Measurements from ENCODE around the gene NLGN1. TPM values are rescaled to one million over a fixed set of nuclear protein-coding genes. Genes with fewer than 3 reads are reported as not detected.
"Not testable (repeated sequence)": the region's sequence is repeated elsewhere in the genome, so short reads cannot be mapped to it uniquely, and the experiment has no call there.

Gene NLGN1
- total and polyA plus RNA-seq, 4 experiments from 2014 or later: not detected

DNA sequence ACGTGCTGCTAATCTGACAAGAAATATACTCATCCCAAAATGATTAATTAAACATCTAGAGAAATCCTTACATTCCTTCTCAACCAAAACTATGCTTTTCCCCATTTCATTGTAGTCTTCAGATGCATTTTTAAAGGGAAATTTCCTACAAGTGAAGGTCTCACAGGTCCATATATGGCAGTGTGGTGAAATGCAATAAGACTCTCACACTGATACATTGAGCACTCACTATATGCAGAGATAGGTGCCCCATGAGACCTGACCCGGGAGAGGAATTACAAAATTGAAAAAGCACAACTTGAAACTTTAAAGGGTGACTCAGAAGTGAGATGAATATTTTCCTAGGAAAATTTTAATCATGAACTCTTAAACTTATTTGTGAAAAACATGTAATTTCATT, 832.4 kb downstream of the NLGN1 start:
- no peaks in the 10 kb centered on the region for H3K9me3 ChIP-seq (ENCODE audit: control insufficient read depth in 1 of 2, low read length in 2 of 2)
- H3K36me3 Mint-ChIP-seq: no peaks in the 10 kb centered on the region
- POLR2A ChIA-PET (ENCODE audit: partially characterized antibody): no interaction called here
- H3K27me3 Mint-ChIP-seq: no peaks in the 10 kb centered on the region
- H3K4me1 ChIP-seq (ENCODE audit: insufficient read depth, low read length): no peaks in the 10 kb centered on the region
- H3K4me1 Mint-ChIP-seq: no peaks in the 10 kb centered on the region
- no peaks in the 10 kb centered on the region for H3K36me3 ChIP-seq (ENCODE audit: insufficient read depth, low read length)
- H3K27me3 ChIP-seq (ENCODE audit: insufficient read depth, low read length): no peaks in the 10 kb centered on the region
- no peak overlapping the region for H3K4me3 Mint-ChIP-seq
- H3K27ac ChIP-seq (ENCODE audit: low read depth, low read length): no peak overlapping the region
- no peak overlapping the region for H3K27ac Mint-ChIP-seq
- no peak for DNase-seq
- intact Hi-C loops (cut with micrococcal nuclease): no loop called here
- CTCF ChIA-PET (ENCODE audit: partially characterized antibody): no interaction called here
- peaks cover 0 to 10% (median 2%) of the 10 kb centered on the region in 8 donors for H3K9me3 Mint-ChIP-seq
- H3K4me3 ChIP-seq (ENCODE audit: low read length in 2 of 2): no peak overlapping the region

DNA sequence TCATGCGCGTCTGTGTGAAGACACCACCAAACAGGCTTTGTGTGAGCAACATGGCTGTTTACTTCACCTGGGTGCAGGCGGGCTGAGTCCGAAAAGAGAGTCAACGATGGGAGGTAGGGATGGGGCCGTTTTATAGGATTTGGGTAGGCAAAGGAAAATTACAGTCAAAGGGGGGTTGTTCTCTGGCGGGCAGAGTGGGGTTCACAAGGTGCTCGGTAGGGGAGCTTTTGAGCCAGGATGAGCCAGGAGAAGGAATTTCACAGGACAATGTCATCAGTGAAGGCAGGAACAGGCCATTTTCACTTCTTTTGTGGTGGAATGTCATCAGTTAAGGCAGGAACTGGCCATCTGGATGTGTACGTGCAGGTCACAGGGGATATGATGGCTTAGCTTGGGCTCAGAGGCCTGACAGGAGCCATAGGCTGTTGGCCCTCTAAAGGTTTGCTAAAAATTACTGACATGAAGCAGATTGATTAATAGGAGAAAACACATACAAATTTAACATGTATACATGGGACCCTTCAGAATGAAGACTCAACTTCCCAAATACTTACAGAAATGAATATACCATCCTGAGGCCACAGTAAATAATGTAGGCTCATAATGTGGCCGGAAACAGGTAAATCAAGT, 834.6 kb downstream of the NLGN1 start:
- H3K4me3 Mint-ChIP-seq; H3K27ac ChIP-seq (ENCODE audit: low read depth, low read length); H3K36me3 ChIP-seq (ENCODE audit: insufficient read depth, low read length); H3K27me3 Mint-ChIP-seq; intact Hi-C loops (cut with micrococcal nuclease); DNase-seq; H3K36me3 Mint-ChIP-seq; H3K9me3 Mint-ChIP-seq; H3K9me3 ChIP-seq (ENCODE audit: control insufficient read depth in 1 of 2, low read length in 2 of 2); H3K4me1 Mint-ChIP-seq; H3K4me1 ChIP-seq (ENCODE audit: insufficient read depth, low read length); CTCF ChIA-PET (ENCODE audit: partially characterized antibody); POLR2A ChIA-PET (ENCODE audit: partially characterized antibody); H3K4me3 ChIP-seq (ENCODE audit: low read length in 2 of 2); H3K27ac Mint-ChIP-seq; H3K27me3 ChIP-seq (ENCODE audit: insufficient read depth, low read length): not testable (repeated sequence)

DNA sequence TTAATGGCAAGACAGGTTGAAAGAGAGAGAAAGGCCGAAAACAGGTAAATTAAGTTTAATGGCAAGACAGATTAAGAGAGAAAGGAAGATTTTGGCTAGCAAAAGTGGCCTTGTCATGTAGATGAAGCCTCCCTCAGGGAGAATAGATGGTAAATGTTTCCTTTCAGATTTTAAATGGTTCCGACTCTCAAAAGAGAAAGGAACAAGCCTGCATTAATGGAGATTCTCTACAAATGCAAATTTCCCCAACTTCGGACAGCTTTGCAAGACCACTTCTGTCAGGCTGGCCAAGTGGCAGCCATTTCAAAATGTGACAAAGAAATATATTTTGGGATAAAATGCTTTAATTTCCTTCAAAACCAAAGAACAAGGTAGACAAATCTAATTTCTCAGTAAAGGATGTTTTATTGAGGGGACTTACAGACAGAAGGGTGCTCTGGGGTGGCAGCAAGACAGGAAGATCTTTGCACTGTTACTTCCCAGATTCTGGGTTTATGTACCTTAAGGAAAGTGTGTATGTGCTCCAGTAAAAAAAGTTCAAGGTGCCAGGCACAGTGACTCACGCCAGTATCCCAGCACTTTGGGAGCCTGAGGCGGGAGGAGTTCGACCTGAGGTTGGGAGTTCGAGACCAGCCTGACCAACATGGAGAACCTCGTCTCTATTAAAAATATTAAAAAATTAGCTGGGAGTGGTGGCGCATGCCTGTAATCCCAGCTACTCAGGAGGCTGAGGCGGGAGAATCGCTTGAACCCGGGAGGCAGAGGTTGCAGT, 835.3 kb downstream of the NLGN1 start:
- ChIA-PET POLR2A (ENCODE audit: partially characterized antibody) (no interaction called here), CTCF (ENCODE audit: partially characterized antibody) (no interaction called here)
- H3K27me3 Mint-ChIP-seq: no peaks in the 10 kb centered on the region
- H3K4me3 ChIP-seq (ENCODE audit: low read length in 2 of 2): no peak overlapping the region
- no peak overlapping the region for H3K4me3 Mint-ChIP-seq
- H3K36me3 Mint-ChIP-seq: no peaks in the 10 kb centered on the region
- H3K4me1 ChIP-seq (ENCODE audit: insufficient read depth, low read length): no peaks in the 10 kb centered on the region
- H3K9me3 ChIP-seq (ENCODE audit: control insufficient read depth in 1 of 2, low read length in 2 of 2): no peaks in the 10 kb centered on the region
- H3K9me3 Mint-ChIP-seq: peaks cover 0 to 8% (median 2%) of the 10 kb centered on the region in 8 donors
- H3K4me1 Mint-ChIP-seq: no peaks in the 10 kb centered on the region
- H3K27ac Mint-ChIP-seq: no peak overlapping the region
- H3K27ac ChIP-seq (ENCODE audit: low read depth, low read length): no peak overlapping the region
- no peaks in the 10 kb centered on the region for H3K27me3 ChIP-seq (ENCODE audit: insufficient read depth, low read length)
- intact Hi-C loops (cut with micrococcal nuclease): no loop called here
- no peak for DNase-seq
- no peaks in the 10 kb centered on the region for H3K36me3 ChIP-seq (ENCODE audit: insufficient read depth, low read length)

DNA sequence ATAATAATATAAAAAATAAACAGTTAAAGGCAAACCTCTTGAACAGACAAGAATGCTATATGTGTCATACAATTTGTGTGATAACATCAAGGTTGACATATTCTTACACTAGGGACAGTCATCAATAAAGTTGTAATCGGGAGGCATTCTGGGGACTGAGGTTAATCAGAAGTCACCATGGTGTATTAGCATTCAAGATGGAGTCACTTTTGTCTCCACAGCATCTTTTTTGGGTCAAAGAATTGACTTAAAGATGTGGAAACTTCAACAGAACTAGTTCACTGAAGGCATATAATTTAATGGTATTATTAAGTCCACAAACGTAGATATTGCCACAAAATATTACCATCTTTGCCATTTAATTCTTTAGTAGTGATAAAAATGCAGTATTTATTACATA, 836.0 kb downstream of the NLGN1 start:
- Histone ChIP-seq H3K4me3 (ENCODE audit: low read length in 2 of 2) (no peak overlapping the region), H3K4me1 (ENCODE audit: insufficient read depth, low read length) (no peaks in the 10 kb centered on the region), H3K36me3 (ENCODE audit: insufficient read depth, low read length) (no peaks in the 10 kb centered on the region), H3K27me3 (ENCODE audit: insufficient read depth, low read length) (no peaks in the 10 kb centered on the region), H3K27ac (ENCODE audit: low read depth, low read length) (no peak overlapping the region), H3K9me3 (ENCODE audit: control insufficient read depth in 1 of 2, low read length in 2 of 2) (no peaks in the 10 kb centered on the region)
- no peak for DNase-seq
- intact Hi-C loops (cut with micrococcal nuclease): no loop called here
- no peak overlapping the region for H3K27ac Mint-ChIP-seq
- H3K9me3 Mint-ChIP-seq: peaks cover 0 to 8% (median 2%) of the 10 kb centered on the region in 8 donors
- CTCF ChIA-PET (ENCODE audit: partially characterized antibody): no interaction called here
- H3K4me1 Mint-ChIP-seq: no peaks in the 10 kb centered on the region
- H3K4me3 Mint-ChIP-seq: no peak overlapping the region
- POLR2A ChIA-PET (ENCODE audit: partially characterized antibody): no interaction called here
- no peaks in the 10 kb centered on the region for H3K27me3 Mint-ChIP-seq
- H3K36me3 Mint-ChIP-seq: no peaks in the 10 kb centered on the region

DNA sequence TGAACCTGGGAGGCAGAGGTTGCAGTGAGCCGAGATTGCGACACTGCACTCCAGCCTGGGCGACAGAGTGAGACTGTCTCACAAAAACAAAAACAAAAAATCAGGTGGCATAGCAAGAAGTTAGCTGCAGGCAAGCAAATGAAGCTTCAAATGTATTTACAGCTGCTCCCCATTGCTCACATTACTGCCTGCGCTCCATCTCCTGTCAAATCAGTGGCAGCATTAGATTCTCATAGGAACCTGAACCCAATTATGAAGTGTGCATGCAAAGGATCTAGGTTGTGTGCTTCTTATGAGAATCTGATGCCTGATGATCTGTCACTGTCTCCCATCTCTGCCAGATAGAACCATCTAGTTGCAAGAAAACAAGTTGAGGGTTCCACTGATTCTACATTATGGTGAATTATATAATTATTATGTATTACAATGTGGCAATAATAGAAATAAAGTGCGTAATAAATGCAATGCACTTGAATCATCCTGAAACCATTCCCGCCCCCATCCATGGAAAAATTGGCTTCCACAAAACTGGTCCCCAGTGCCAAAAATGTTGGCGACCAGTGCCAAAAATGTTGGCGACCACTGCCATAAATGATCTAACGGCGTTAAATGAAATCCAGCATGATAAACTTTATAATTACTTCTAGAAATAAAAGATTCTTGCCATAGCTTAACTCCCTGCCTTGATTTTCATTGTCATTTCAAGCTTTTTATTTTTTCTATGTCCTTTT, 844.9 kb downstream of the NLGN1 start:
- Mint-ChIP-seq H3K36me3 (no peaks in the 10 kb centered on the region), H3K27ac (no peak overlapping the region), H3K4me1 (no peaks in the 10 kb centered on the region), H3K9me3 (peaks cover 0 to 10% (median 1%) of the 10 kb centered on the region in 8 donors), H3K4me3 (no peak overlapping the region), H3K27me3 (no peaks in the 10 kb centered on the region)
- Histone ChIP-seq H3K36me3 (ENCODE audit: insufficient read depth, low read length) (no peaks in the 10 kb centered on the region), H3K27me3 (ENCODE audit: insufficient read depth, low read length) (no peaks in the 10 kb centered on the region), H3K27ac (ENCODE audit: low read depth, low read length) (no peak overlapping the region), H3K4me1 (ENCODE audit: insufficient read depth, low read length) (no peaks in the 10 kb centered on the region), H3K9me3 (ENCODE audit: control insufficient read depth in 1 of 2, low read length in 2 of 2) (no peaks in the 10 kb centered on the region), H3K4me3 (ENCODE audit: low read length in 2 of 2) (no peak overlapping the region)
- DNase-seq: no peak
- intact Hi-C loops (cut with micrococcal nuclease): no loop called here
- ChIA-PET POLR2A (ENCODE audit: partially characterized antibody) (no interaction called here), CTCF (ENCODE audit: partially characterized antibody) (no interaction called here)

DNA sequence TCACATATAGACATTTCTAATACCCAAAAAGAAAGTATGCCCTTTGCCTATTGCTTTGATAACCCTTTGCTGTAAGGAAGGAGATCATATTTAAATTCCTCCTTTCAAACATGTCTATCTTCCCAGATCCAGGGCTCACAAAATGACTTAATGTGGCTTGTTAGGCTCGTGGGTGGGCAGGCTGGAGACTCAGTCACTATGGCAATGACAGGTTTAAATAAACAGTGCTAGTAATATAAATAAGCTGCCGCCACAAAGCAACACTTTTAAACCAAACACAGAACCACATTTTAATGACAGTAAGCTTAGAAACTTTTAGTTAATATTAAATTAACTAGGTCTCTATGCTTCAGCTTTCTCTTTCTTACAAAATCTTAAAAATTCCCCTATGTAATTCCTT, 845.6 kb downstream of the NLGN1 start:
- no peak overlapping the region for H3K27ac Mint-ChIP-seq
- POLR2A ChIA-PET (ENCODE audit: partially characterized antibody): no interaction called here
- CTCF ChIA-PET (ENCODE audit: partially characterized antibody): no interaction called here

DNA sequence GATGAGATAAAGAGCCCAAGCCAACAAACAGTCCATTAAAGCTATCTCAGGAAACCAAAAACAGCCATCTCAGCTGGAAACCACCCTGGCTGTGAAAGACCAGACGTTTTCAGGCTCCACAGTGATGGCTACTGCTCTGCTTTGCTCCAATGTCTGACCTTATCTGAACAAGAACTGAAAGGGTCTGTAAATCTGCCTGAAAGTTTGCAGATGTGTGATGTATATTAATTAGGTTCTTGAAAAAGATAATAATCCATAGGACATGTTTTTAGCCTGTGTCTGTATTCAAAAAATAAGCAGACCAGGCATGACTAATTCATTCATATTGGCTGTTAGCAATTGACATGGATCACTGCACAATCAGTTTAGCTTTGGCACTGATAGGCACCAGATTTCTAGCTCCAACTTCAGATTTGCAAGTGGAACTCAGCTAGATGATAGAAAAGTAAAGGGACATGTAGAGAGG, 850.2 kb downstream of the NLGN1 start:
- Histone ChIP-seq H3K27me3 (ENCODE audit: insufficient read depth, low read length) (no peaks in the 10 kb centered on the region), H3K4me3 (ENCODE audit: low read length in 2 of 2) (no peak overlapping the region), H3K27ac (ENCODE audit: low read depth, low read length) (no peak overlapping the region), H3K36me3 (ENCODE audit: insufficient read depth, low read length) (no peaks in the 10 kb centered on the region), H3K9me3 (ENCODE audit: control insufficient read depth in 1 of 2, low read length in 2 of 2) (no peaks in the 10 kb centered on the region), H3K4me1 (ENCODE audit: insufficient read depth, low read length) (no peaks in the 10 kb centered on the region)
- H3K27me3 Mint-ChIP-seq: no peaks in the 10 kb centered on the region
- ChIA-PET CTCF (ENCODE audit: partially characterized antibody) (no interaction called here), POLR2A (ENCODE audit: partially characterized antibody) (no interaction called here)
- H3K9me3 Mint-ChIP-seq: peaks cover 0 to 1% (median 0%) of the 10 kb centered on the region in 8 donors
- H3K27ac Mint-ChIP-seq: no peak overlapping the region
- H3K4me3 Mint-ChIP-seq: no peak overlapping the region
- no peaks in the 10 kb centered on the region for H3K36me3 Mint-ChIP-seq
- intact Hi-C loops (cut with micrococcal nuclease): no loop called here
- H3K4me1 Mint-ChIP-seq: no peaks in the 10 kb centered on the region
- no peak for DNase-seq

More for the DNA sequence above, 845.6 kb downstream of the NLGN1 start:
- DNase-seq: no peak
- Mint-ChIP-seq H3K9me3 (peaks cover 0 to 10% (median 1%) of the 10 kb centered on the region in 8 donors), H3K36me3 (no peaks in the 10 kb centered on the region), H3K4me1 (no peaks in the 10 kb centered on the region), H3K4me3 (no peak overlapping the region), H3K27me3 (no peaks in the 10 kb centered on the region)
- no peaks in the 10 kb centered on the region for H3K27me3 ChIP-seq (ENCODE audit: insufficient read depth, low read length)
- H3K4me1 ChIP-seq (ENCODE audit: insufficient read depth, low read length): no peaks in the 10 kb centered on the region
- no peak overlapping the region for H3K27ac ChIP-seq (ENCODE audit: low read depth, low read length)
- intact Hi-C loops (cut with micrococcal nuclease): no loop called here
- no peak overlapping the region for H3K4me3 ChIP-seq (ENCODE audit: low read length in 2 of 2)
- H3K36me3 ChIP-seq (ENCODE audit: insufficient read depth, low read length): no peaks in the 10 kb centered on the region
- no peaks in the 10 kb centered on the region for H3K9me3 ChIP-seq (ENCODE audit: control insufficient read depth in 1 of 2, low read length in 2 of 2)
